GM12878 (cell line): ENCODE results near the gene KIAA1671. TPM values are rescaled to one million over a fixed set of nuclear protein-coding genes. Genes with fewer than 3 reads are reported as not detected.

Source experiments
- CEBPZ ChIP-seq: fragments of 150-350 bp; IDR thresholded peaks from 2 replicates; pipeline ENCODE4 v1.6.1; 2016; ENCODE audit warnings: low read depth, low read length
- EED ChIP-seq: sonication (generic); IDR thresholded peaks from 2 replicates; pipeline ENCODE4 v1.6.1; 2016; ENCODE audit warnings: antibody characterized with exemption, low read depth
- MYC ChIP-seq: IDR thresholded peaks from 2 replicates; pipeline ENCODE4 v1.6.1; 2011; ENCODE audit warnings: mild to moderate bottlenecking, low read length, moderate library complexity, inconsistent platforms; ENCODE audit not compliant: insufficient read depth, insufficient replicate concordance, insufficient read length, severe bottlenecking
- NFXL1 ChIP-seq: fragments of 450-650 bp; IDR thresholded peaks from 2 replicates; pipeline ENCODE4 v1.6.1; 2017; ENCODE audit warnings: antibody characterized with exemption, mild to moderate bottlenecking, borderline replicate concordance
- SMAD1 ChIP-seq: fragments of 450-650 bp; IDR thresholded peaks from 2 replicates; pipeline ENCODE4 v1.6.1; 2018; ENCODE audit warnings: mild to moderate bottlenecking, low read depth; ENCODE audit not compliant: partially characterized antibody
- ZBTB40 ChIP-seq: fragments of 450-650 bp; IDR thresholded peaks from 2 replicates; pipeline ENCODE4 v1.6.1; 2016; ENCODE audit warnings: mild to moderate bottlenecking, moderate library complexity, borderline replicate concordance
- polyA plus RNA-seq, 11 experiments: library from polyadenylated mRNA; depleted of rRNA in 4 of 11; unstranded in 6 of 11; stranded (reverse) in 5 of 11; fragments of >200 nt; fragmentation: Nextera tagmentation in 4 of 11; fragmentation: Illumina TruSeq in 1 of 11; extraction: Ambion mirVana in 4 of 11; extraction: Trizol in 1 of 11; gene quantifications; 1 replicate in 1 of 11; 2 replicates in 10 of 11; pipeline versions ENCODE4 v1.2.1 to v1.2.3, GENCODE V29; 2011 to 2016; ENCODE audit warnings: inconsistent platforms in 2 of 11, missing spikeins in 2 of 11, low read depth in 1 of 11
- total RNA-seq, 4 experiments: library from RNA; depleted of rRNA in 3 of 4; stranded (reverse); fragments of >200 nt in 3 of 4; fragmentation: Illumina TruSeq in 1 of 4; extraction: Trizol in 1 of 4; gene quantifications; 2 replicates each; pipeline versions ENCODE4 v1.2.1 to v1.2.3, GENCODE V29; 2013 to 2021

KIAA1671 gene
- total and polyA plus RNA-seq, 10 of the 15 experiments (the other 5 are each of a cell fraction or from before 2014, with no cell fraction given), result 0.05 to 2.7 (median 0.33) TPM

GRCh38 chr22:25187469-25187868 is 235.0 kb downstream of the KIAA1671 start (continued):
- TF ChIP-seq MYC (no peak), CEBPZ (no peak), ZBTB40 (no peak), EED (no peak), SMAD1 (no peak), NFXL1 (no peak)
